ENCODE results near the gene MOSPD3. TPM values are rescaled to one million over a fixed set of nuclear protein-coding genes. Genes with fewer than 3 reads are reported as not detected.
"Not testable (repeated sequence)": the region's sequence is repeated elsewhere in the genome, so short reads cannot be mapped to it uniquely, and the experiment has no call there.

The MOSPD3 gene
- total RNA-seq, 2 experiments from 2014 or later = 15.4 to 16.7 TPM

GRCh38 chr7:100632951-100633717 is 20.8 kb downstream of the MOSPD3 start:
- ChIA-PET CTCF (interaction anchor here (0.5 to 3.5 kb wide), 21 partner anchors 8 to 219 kb away, joined by 3 to 21 read pairs (median 4); partner anchors contain the start of genes FBXO24, GNB2, LRCH4 and MOSPD3), POLR2A (interaction anchor here (0.5 to 1.9 kb wide), 7 partner anchors 14 to 75 kb away, joined by 3 to 10 read pairs (median 5); partner anchors contain the start of gene MOSPD3)

- POLR2A ChIA-PET = no interaction called here
- CTCF ChIA-PET = interaction anchor here (0.9 to 1.6 kb wide), 2 partner anchors 22 to 53 kb away, joined by 3 to 4 read pairs; no protein-coding TSS in a partner anchor
Measured at GRCh38 chr7:100639995-100640516, 27.7 kb downstream of the MOSPD3 start.

GRCh38 chr7:100640517-100641440 is 28.4 kb downstream of the MOSPD3 start:
- POLR2A ChIA-PET = no interaction called here
- CTCF ChIA-PET = interaction anchor here (1.1 to 1.8 kb wide), 3 partner anchors 8 to 52 kb away, joined by 3 to 4 read pairs (median 3); no protein-coding TSS in a partner anchor

DNA sequence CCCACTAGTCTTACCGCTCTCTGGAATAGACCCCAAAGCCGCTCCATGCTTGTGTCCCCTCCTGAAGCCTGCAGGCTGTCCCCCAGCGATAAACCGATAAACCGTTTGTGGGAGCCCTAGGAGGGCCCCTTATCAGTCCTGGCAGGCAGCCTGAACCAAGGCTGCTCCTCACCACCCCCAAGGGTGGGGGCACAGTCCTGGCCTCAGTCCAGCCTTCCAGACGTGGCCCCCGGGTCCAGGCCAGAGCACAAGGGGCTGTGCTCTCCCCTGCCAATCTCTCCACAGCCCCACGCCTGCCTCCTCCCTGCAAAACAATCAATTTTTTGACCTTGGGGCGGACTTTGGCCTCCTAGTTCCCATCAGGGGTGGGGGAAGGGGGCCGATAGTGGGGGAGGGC is 29.1 kb downstream of the MOSPD3 start, which contains the start of gene TFR2:
TFR2 (minus strand) TSS at position 90 of the 397 bp plus-strand sequence; CDS start at position 47, 43 bp downstream.
- CTCF ChIA-PET = interaction anchor here (1.1 to 1.8 kb wide), 2 partner anchors 9 to 12 kb away, joined by 3 to 4 read pairs; no protein-coding TSS in a partner anchor

DNA sequence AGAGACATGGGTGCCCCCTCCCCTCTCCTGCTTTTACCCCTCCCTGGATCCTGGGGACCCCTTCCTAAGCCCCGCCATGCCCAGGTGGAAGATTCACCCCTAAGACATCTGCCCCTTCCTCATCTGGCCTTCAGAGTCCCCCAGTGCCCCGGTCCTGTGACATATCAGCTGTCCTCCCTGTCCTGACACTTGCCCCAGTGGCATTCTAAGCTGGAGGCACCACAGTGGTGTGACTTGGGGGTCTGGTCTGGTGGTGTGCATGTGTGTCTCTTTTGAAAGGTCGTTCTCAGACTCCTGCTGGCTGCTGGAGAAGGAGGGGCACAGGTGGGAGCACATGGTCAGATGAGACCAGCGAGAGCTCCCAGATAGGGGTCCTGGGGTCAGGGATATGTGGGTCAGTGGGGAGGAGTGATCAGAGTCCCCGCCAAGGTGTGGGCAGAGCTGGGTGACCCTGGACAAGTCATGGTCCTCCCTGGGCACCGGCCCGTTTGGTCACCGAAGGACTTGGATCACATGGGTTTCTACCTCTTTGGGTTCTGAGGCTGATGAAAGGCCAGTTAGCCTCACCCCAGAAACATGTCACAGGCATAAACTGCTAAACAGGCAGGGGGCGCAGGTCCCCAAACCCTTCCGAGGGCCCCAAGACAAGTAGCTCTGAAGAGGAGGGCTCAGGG is 29.7 kb downstream of the MOSPD3 start:
- POLR2A ChIA-PET = interaction anchor here (0.6 kb wide), 1 partner anchor 77 kb away, joined by 7 read pairs; no protein-coding TSS in a partner anchor
- CTCF ChIA-PET = interaction anchor here (0.6 to 1.8 kb wide), 3 partner anchors 9 to 504 kb away, joined by 3 to 4 read pairs (median 3); no protein-coding TSS in a partner anchor

More for the DNA sequence above, 29.1 kb downstream of the MOSPD3 start, which contains the start of gene TFR2:
- POLR2A ChIA-PET = no interaction called here

DNA sequence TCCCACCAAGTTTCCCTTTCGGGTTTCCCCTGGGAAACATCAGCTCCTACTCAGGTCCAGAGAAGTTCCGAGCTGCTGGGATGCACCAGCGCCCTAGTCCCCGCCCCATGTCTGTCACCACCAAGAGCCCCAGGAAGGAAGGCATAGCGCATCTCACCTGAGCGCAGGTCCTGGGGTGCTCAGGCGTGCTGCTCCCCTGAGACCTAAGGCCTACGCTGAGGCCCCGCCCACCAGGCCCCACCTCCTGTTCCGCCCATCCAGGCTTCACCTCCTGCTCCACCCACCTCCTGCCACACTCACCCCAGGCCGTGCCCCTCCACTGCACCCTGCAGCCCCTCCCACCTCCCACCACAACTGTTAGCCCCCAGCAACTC is 30.2 kb downstream of the MOSPD3 start:
- CTCF ChIA-PET = interaction anchor here (0.6 to 1.8 kb wide), 2 partner anchors 10 to 503 kb away, joined by 3 to 4 read pairs; no protein-coding TSS in a partner anchor
- POLR2A ChIA-PET = interaction anchor here (0.6 kb wide), 1 partner anchor 78 kb away, joined by 7 read pairs; no protein-coding TSS in a partner anchor

GRCh38 chr7:100649826-100650565 is 37.7 kb downstream of the MOSPD3 start:
- CTCF ChIA-PET = interaction anchor here (0.9 kb wide), 1 partner anchor 11 kb away, joined by 3 read pairs; no protein-coding TSS in a partner anchor

DNA sequence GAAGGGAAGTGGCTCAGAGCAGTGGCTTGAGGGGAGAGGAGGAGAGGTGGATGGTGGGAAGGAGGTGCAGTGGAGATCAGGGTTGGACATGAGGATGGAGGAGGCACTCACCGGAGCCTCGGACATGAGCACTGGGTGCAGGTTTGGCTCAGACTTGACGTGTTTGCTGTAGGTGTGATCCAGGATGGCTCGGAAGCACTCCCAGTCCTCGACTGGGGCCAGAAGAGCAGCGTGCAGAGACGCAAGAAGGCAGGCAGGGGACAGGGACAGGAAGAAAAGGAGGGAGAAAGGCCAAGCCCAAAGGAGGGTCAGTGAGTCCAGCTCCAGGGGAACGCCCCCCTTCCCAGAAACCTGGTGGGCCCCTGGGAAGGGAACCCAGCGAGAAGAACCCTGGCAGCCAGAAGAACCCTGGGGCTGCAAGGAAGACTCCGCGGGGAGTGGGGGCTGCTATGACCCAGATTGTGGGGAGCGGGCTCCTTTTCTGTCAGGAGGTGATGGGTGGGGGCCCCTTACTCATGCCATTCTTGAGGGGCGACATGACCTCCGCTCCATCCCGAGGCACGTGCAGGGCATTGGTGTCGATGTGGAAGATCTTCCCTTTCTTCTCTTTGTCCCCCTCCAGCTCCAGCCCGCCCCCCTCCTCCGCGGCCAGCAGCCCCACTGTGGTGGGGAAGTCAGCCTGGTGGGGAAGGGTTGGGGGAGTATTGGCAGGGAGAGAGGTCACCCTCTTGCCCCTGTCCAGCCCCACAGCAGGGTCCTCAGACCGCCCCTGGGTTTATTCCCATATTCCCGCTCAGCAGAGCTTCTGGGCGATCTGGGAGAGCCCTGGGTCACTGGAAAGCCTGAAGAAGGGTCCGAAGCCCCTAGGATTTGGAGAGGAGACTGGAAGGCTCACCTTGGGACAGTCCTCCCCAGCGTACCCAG is 42.8 kb downstream of the MOSPD3 start:
- CTCF ChIA-PET = no interaction called here
- POLR2A ChIA-PET = no interaction called here

More at GRCh38 chr7:100649826-100650565, 37.7 kb downstream of the MOSPD3 start:
- POLR2A ChIA-PET = no interaction called here

DNA sequence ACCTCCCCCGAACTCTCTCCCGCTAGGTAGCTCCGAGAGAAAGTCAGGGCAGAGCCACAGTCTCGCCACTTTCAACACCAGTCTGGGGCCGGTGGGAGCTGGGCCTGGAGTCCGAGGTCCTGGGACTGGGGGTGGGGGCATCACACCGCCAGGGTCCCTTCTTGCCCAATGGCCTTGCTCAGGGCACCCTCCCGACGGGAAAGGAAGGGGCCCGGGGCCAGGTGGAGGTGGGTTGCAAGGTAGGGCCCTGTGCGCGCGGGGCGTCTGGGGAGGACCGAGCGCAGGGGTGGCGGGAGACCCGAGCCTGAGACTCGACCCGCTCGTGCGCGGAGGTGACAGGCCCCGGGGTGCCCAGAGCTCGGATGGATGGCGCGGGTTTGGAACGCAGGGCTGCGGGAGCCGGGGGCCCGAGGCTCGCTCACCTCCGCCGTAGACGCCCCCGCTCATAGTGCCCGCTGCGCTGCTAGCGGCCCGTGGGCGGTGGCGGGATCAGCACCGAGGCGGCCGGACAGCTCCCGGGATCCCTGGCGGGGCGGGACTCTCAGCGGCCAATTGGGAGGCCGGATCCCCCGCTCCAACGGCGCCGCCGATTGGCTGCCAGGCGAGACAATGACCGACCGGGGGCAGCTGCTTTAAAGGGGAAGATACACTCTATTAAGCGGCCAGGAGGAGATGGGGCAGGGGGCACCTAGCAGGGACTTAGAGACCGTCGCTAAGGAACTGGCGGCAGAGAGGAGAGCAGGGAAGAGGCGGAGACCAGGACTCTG is 43.8 kb downstream of the MOSPD3 start, which contains the start of gene ACTL6B:
ACTL6B (minus strand) TSS at position 541 of the 767 bp plus-strand sequence; CDS start at position 447, 94 bp downstream.
- ChIA-PET POLR2A (no interaction called here), CTCF (no interaction called here)

GRCh38 chr7:100662194-100662776 is 49.9 kb downstream of the MOSPD3 start:
- CTCF ChIA-PET = interaction anchor here (0.6 kb wide), 1 partner anchor 37 kb away, joined by 4 read pairs; no protein-coding TSS in a partner anchor
- POLR2A ChIA-PET = not testable (repeated sequence)

Other genes with a start within 250 kb of the MOSPD3 start
- under 1 TPM; 0.30 to 0.48 TPM for gene PILRA, start 239.1 kb upstream of the MOSPD3 start, total RNA-seq
- gene ZCWPW1, start 183.8 kb upstream of the MOSPD3 start, total RNA-seq = 1 to 10 TPM; 2.3 TPM
- 10 to 100 TPM; 69.9 to 70.3 TPM for gene MEPCE, start 182.7 kb upstream of the MOSPD3 start, total RNA-seq
- 10 to 100 TPM; 47.3 to 47.8 TPM for gene PPP1R35, start 176.0 kb upstream of the MOSPD3 start, total RNA-seq
- 1 to 10 TPM; 1.4 to 1.6 TPM for gene SPACDR, start 148.3 kb upstream of the MOSPD3 start, total RNA-seq
- gene TSC22D4, start 133.3 kb upstream of the MOSPD3 start, total RNA-seq = 10 to 100 TPM; 90.9 to 95.0 TPM
- gene NYAP1, start 128.6 kb upstream of the MOSPD3 start, total RNA-seq = under 1 TPM; 0.13 to 0.15 TPM
- gene AGFG2, start 73.3 kb upstream of the MOSPD3 start, total RNA-seq = 10 to 100 TPM; 64.1 to 64.8 TPM
- 1 to 10 TPM; 5.6 to 7.5 TPM for gene SAP25, start 38.6 kb upstream of the MOSPD3 start, total RNA-seq
- gene LRCH4, start 26.4 kb upstream of the MOSPD3 start, total RNA-seq = 10 to 100 TPM; 80.3 to 84.5 TPM
- gene FBXO24, start 26.2 kb upstream of the MOSPD3 start, total RNA-seq = under 1 TPM; 0.36 TPM
- 1 to 10 TPM; 6.3 to 8.1 TPM for gene PCOLCE, start 10.2 kb upstream of the MOSPD3 start, total RNA-seq
- 10 to 100 TPM; 17.7 to 21.8 TPM for gene TFR2, start 29.0 kb downstream of the MOSPD3 start, total RNA-seq
- gene ACTL6B, start 43.9 kb downstream of the MOSPD3 start, total RNA-seq = not detected
- gene GNB2, start 61.2 kb downstream of the MOSPD3 start, total RNA-seq = 100 to 1,000 TPM; 235 to 241 TPM
- 10 to 100 TPM; 47.8 to 48.6 TPM for gene GIGYF1, start 81.7 kb downstream of the MOSPD3 start, total RNA-seq
- gene POP7, start 93.6 kb downstream of the MOSPD3 start, total RNA-seq = 10 to 100 TPM; 82.3 to 85.9 TPM
- under 1 TPM in 1 of 2 experiments, not detected in 1; 0.15 TPM for gene EPO, start 107.9 kb downstream of the MOSPD3 start, total RNA-seq
- gene ZAN, start 121.1 kb downstream of the MOSPD3 start, total RNA-seq = not detected
- 1 to 10 TPM; 2.9 to 3.5 TPM for gene EPHB4, start 215.0 kb downstream of the MOSPD3 start, total RNA-seq
- gene SLC12A9, start 240.2 kb downstream of the MOSPD3 start, total RNA-seq = 10 to 100 TPM; 24.9 to 26.4 TPM